Adrenal gland (tissue), 12 donors: Measurements from ENCODE around the gene CCL2. TPM values are rescaled to one million over a fixed set of nuclear protein-coding genes. Genes with fewer than 3 reads are reported as not detected.

Source experiments
- DNase-seq, 7 donors: peaks; one replicate each; pipeline ENCODE4 v3.0.0-alpha.2; 2019 to 2020
- H3K27ac ChIP-seq, 5 donors: fragments of 200-600 bp; sonication (generic) in 4 of 5; 1 replicate in 3 of 5; 2 replicates in 2 of 5; pipeline versions ENCODE4 v1.5.1 to v1.8.0; 2016 to 2020; ENCODE audit warnings: mild to moderate bottlenecking in 1 of 5
- H3K27me3 ChIP-seq: fragments of 200-600 bp; 2 replicates; pipeline ENCODE4 v1.8.0; 2021
- H3K36me3 ChIP-seq, 2 donors: fragments of 200-600 bp; replicated peaks in 1 of 2; 1 replicate in 1 of 2; 2 replicates in 1 of 2; pipeline versions ENCODE4 v1.5.1 to v1.8.0; 2018 to 2022
- H3K4me1 ChIP-seq, 2 donors: fragments of 200-600 bp; replicated peaks in 1 of 2; 1 replicate in 1 of 2; 2 replicates in 1 of 2; pipeline versions ENCODE4 v1.5.1 to v1.8.0; 2018 to 2021
- H3K4me3 ChIP-seq, 4 donors: fragments of 200-600 bp; sonication (generic) in 3 of 4; one replicate each; pipeline ENCODE4 v1.5.1; 2016 to 2018
- H3K9me3 ChIP-seq, 3 donors: fragments of 200-600 bp; sonication (generic) in 1 of 3; replicated peaks in 1 of 3; 1 replicate in 2 of 3; 2 replicates in 1 of 3; pipeline versions ENCODE4 v1.5.1 to v1.8.0; 2016 to 2021
- POLR2A ChIP-seq, 2 donors: fragments of 450-650 bp; IDR thresholded peaks; one replicate each; pipeline ENCODE4 v1.6.1; 2017; ENCODE audit warnings: antibody characterized with exemption in 2 of 2, mild to moderate bottlenecking in 2 of 2, moderate library complexity in 1 of 2
- WGBS, 4 donors: extraction: QIAGEN DNeasy Blood & Tissue Kit in 2 of 4; methylation state at CpG; one replicate each; pipeline versions ENCODE4 v1.1.5 to v1.1.7; 2013 to 2017; 5-methylcytosine and 5-hydroxymethylcytosine counted together
- intact Hi-C, 2 donors: fragments of 100-400 bp; cut with DNase I; formaldehyde crosslinking; loops; one replicate each; pipeline versions ENCODE4 v1.14.1 to v1.15.0; 2022 to 2023
- polyA plus RNA-seq, 3 donors: library from polyadenylated mRNA; stranded (reverse); fragments of 200-250 nt in 2 of 3; fragments of 350-450 nt in 1 of 3; fragmentation: Illumina TruSeq in 1 of 3; extraction: RNeasy Lipid Tissue Mini Kit (QIAGEN cat#74804) in 1 of 3; gene quantifications; one replicate each; pipeline ENCODE4 v1.2.3, GENCODE V29; 2013 to 2014
- total RNA-seq, 9 donors: library from RNA; depleted of rRNA in 4 of 9; stranded (reverse); fragments of >200 nt in 4 of 9; fragments of 120-200 nt in 1 of 9; fragmentation: NEBNext Ultra II Directional in 1 of 9; extraction: Animal tissue kit (Norgen Biotek cat#: 25700) in 1 of 9; gene quantifications; one replicate each; pipeline versions ENCODE4 v1.1.0 to v1.2.4, GENCODE V29; 2013 to 2023
- TF ChIP-seq, protein P1 (sequence below), 6 experiments: fragments of 450-650 bp in 4 of 6; fragments of 200-600 bp in 2 of 6; sonication (generic) in 1 of 6; IDR thresholded peaks; 1 replicate in 5 of 6; 2 replicates in 1 of 6; pipeline versions ENCODE4 v1.5.1 to v1.8.0; 2016 to 2021; ENCODE audit warnings: antibody characterized with exemption in 6 of 6, mild to moderate bottlenecking in 2 of 6, moderate library complexity in 1 of 6
- donor health status: healthy with polysubstance abuse.
- donor health status: Bipolar disorder and iron deficiency.
- donor health status: DM: yes; HTN: yes; CAD: no.
- donor health status: DM: no; HTN: no; CAD: no.
- donor health status: DM: no; HTN: no; CAD: no.
- donor health status: DM: yes; HTN: yes; CAD: no.

The CCL2 gene
- total and polyA plus RNA-seq, 12 donors: 7.7 to 330 (median 76.0) TPM

DNA sequence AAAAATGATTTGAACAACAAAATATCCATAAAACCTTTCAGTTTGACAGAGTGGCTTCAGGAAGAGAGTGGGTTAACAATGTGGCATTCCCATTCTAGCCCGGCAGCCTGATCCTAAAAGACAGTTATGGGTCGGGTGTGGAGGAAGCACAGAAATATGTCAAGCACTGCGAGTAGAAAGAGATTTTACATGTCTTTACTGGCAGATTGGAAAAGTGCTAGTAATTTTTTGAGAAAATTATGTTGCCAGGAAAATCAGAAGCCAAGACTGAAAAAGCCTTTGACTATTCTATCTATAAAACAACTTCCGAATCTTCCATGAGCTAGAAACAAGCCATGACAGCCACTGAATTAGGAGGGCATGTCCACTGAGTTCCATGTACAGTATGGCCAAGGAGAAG is 5.8 kb downstream of the CCL2 start:
- Histone ChIP-seq H3K27me3 (no peaks in the 10 kb centered on the region), H3K4me3 (no peak overlapping the region), H3K36me3 (no peaks in the 10 kb centered on the region), H3K9me3 (no peaks in the 10 kb centered on the region), H3K27ac (no peak overlapping the region), H3K4me1 (peaks cover 0 to 4% of the 10 kb centered on the region in 2 donors)
- no peak for DNase-seq
- intact Hi-C loops: no loop called here
- WGBS, 4 donors: 40 to 55% (median 48%) methylated on average over 4 of the region's 4 CpGs
- TF ChIP-seq, protein P1, sequence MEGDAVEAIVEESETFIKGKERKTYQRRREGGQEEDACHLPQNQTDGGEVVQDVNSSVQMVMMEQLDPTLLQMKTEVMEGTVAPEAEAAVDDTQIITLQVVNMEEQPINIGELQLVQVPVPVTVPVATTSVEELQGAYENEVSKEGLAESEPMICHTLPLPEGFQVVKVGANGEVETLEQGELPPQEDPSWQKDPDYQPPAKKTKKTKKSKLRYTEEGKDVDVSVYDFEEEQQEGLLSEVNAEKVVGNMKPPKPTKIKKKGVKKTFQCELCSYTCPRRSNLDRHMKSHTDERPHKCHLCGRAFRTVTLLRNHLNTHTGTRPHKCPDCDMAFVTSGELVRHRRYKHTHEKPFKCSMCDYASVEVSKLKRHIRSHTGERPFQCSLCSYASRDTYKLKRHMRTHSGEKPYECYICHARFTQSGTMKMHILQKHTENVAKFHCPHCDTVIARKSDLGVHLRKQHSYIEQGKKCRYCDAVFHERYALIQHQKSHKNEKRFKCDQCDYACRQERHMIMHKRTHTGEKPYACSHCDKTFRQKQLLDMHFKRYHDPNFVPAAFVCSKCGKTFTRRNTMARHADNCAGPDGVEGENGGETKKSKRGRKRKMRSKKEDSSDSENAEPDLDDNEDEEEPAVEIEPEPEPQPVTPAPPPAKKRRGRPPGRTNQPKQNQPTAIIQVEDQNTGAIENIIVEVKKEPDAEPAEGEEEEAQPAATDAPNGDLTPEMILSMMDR (IDR thresholded peaks at IDR 0.05): no peak
- no peak for TF ChIP-seq POLR2A (IDR thresholded peaks at IDR 0.05)

DNA sequence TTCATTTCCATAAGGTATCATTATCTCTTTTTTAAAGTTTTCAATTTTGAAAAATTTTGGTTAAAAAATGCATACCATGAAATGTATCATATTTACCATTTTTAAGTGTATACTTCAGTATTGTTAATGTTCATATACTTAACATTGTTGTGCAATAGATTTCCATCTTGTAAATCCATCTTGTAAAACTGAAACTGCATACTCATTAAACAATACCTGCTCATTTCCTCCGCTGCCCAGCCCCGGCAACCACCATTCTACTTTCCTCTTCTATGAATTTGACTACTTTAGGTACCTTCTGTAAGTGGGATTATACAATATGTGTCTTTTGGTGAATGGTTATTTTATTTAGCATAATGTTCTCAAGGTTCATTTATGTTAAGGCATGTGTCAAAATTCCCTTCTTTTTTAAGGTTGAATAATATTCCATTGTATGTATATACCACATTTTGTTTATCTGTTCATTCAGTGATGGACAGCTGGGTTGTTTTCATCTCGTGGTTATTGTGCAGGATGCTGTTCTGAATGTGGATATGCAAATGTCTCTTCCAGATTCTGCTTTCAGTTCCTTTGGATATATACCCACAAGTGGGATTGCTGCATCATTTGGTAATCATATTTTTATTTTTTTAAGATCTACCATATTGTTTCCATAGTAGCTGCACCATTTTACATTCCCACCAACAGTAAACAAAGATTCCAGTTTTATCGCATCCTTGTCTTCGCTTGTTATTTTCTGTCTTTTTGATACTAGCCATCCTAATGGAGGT is 6.7 kb downstream of the CCL2 start:
- Histone ChIP-seq H3K4me3 (no peak overlapping the region), H3K27me3 (no peaks in the 10 kb centered on the region), H3K9me3 (no peaks in the 10 kb centered on the region), H3K27ac (no peak overlapping the region), H3K36me3 (no peaks in the 10 kb centered on the region), H3K4me1 (no peaks in the 10 kb centered on the region)
- TF ChIP-seq, protein P1 (IDR thresholded peaks at IDR 0.05): no peak
- TF ChIP-seq POLR2A (IDR thresholded peaks at IDR 0.05): no peak
- intact Hi-C loops: no loop called here
- DNase-seq: no peak
- 80 to 87% (median 83%) methylated on average over 5 of the region's 5 CpGs for WGBS, 4 donors

DNA sequence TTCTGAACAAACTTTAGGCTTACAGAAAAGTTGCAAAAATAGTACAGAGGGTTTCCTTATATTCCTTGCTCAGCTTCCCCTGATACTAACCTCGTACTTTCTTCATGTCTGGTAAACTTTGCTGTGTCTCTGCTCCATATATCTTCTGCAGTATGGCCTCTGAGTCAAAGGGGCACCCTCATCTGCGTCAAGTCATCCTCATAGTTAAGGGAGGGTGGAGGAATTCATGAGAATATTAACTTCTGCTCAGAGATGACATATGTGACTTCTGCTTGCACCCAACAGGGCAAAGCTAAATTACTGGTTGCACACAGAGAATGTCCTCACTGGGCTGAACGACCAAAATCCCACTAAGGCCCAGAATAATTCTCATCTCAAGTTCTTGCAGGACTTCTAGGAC is 10.6 kb downstream of the CCL2 start:
- 28 to 41% (median 32%) methylated on average over 3 of the region's 3 CpGs for WGBS, 4 donors
- TF ChIP-seq, protein P1 (IDR thresholded peaks at IDR 0.05): no peak
- TF ChIP-seq POLR2A (IDR thresholded peaks at IDR 0.05): no peak
- intact Hi-C loops: no loop called here
- Histone ChIP-seq H3K27me3 (no peaks in the 10 kb centered on the region), H3K9me3 (no peaks in the 10 kb centered on the region), H3K27ac (no peak overlapping the region), H3K4me3 (no peak overlapping the region), H3K36me3 (no peaks in the 10 kb centered on the region), H3K4me1 (no peaks in the 10 kb centered on the region)
- DNase-seq: no peak

DNA sequence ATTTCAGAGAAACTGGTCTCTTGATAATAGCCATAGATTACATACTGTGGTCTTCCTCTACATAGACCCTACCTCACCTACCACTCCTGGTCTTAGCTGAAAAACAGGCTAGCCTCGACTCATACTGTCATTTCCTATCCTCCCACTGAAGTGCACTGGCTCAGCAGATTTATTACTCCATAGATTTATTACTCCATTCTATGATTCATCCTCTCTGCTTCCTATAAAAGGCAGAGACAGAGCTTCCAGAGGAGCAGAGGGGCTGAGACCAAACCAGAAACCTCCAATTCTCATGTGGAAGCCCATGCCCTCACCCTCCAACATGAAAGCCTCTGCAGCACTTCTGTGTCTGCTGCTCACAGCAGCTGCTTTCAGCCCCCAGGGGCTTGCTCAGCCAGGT is 14.9 kb downstream of the CCL2 start, which contains the start of gene CCL7:
CCL7 (plus strand) TSS at position 253 of the 400 bp plus-strand sequence; CDS start at position 323, 70 bp downstream.
- Histone ChIP-seq H3K27ac (no peak within 1 kb of the TSS), H3K4me1 (no peaks in the 10 kb centered on the region), H3K27me3 (no peaks in the 10 kb centered on the region), H3K9me3 (no peaks in the 10 kb centered on the region), H3K4me3 (no peak within 1 kb of the TSS), H3K36me3 (no peaks in the 10 kb centered on the region)
- 0 to 9% (median 3%) methylated on average over 1 of the region's 1 CpG for WGBS, 4 donors
- no peak for DNase-seq
- TF ChIP-seq, protein P1 (IDR thresholded peaks at IDR 0.05): no peak
- no peak for TF ChIP-seq POLR2A (IDR thresholded peaks at IDR 0.05)
- intact Hi-C loops: no loop called here
